ENCODE results near the gene CR2.

DNA sequence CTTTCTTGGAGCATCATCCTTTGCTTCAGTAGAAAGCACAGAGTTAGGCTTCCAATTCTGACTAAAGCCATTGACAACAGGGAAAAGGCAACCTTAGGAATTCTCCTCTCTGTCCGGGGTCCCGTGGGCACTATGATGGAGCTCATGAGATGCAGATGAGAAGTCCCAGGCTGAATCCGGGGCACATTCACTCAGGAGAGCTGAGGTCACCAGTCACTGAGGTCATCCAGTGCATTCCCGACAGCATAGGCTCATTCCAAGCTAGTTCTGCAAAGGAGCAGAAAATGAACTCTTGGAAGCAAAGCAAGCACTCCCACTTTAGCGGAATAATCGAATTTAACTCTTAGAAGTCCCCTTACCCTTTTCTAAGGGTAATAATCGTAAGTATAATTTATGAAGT lies 48.6 kb downstream of the CR2 start:
- TF ChIP-seq, protein P1, sequence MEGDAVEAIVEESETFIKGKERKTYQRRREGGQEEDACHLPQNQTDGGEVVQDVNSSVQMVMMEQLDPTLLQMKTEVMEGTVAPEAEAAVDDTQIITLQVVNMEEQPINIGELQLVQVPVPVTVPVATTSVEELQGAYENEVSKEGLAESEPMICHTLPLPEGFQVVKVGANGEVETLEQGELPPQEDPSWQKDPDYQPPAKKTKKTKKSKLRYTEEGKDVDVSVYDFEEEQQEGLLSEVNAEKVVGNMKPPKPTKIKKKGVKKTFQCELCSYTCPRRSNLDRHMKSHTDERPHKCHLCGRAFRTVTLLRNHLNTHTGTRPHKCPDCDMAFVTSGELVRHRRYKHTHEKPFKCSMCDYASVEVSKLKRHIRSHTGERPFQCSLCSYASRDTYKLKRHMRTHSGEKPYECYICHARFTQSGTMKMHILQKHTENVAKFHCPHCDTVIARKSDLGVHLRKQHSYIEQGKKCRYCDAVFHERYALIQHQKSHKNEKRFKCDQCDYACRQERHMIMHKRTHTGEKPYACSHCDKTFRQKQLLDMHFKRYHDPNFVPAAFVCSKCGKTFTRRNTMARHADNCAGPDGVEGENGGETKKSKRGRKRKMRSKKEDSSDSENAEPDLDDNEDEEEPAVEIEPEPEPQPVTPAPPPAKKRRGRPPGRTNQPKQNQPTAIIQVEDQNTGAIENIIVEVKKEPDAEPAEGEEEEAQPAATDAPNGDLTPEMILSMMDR (IDR thresholded peaks at IDR 0.05): no peak
- TF ChIP-seq EZH2 (IDR thresholded peaks at IDR 0.05): no peak
- no peak for TF ChIP-seq EZH2phosphoT487 (IDR thresholded peaks at IDR 0.05)
